BJ (cell line): ENCODE measurements around the gene FAN1. TPM values are rescaled to one million over a fixed set of nuclear protein-coding genes. Genes with fewer than 3 reads are reported as not detected.

Experiments
- CTCF ChIA-PET: fragments of 350-600 bp; formaldehyde crosslinking; extraction: SDS; loops from one replicate; lab custom pipeline; 2021; ENCODE audit warnings: antibody characterized with exemption, inconsistent platforms; lab: Yijun Ruan, JAX
- POLR2A ChIA-PET: fragments of 300-600 bp; sonication (Branson Sonifier 250); formaldehyde crosslinking; extraction: SDS; loops from one replicate; lab custom pipeline; 2021; ENCODE audit warnings: antibody characterized with exemption; lab: Charles Lee
- DNase-seq: peaks from one replicate; pipeline ENCODE4 v3.0.0-alpha.2; 2011; ENCODE audit warnings: low read depth
- H3K27me3 ChIP-seq: 2 replicates; pipeline ENCODE4 v1.6.0; 2011; ENCODE audit warnings: low read length; ENCODE audit not compliant: control insufficient read depth, insufficient read depth
- H3K36me3 ChIP-seq: 2 replicates; pipeline ENCODE4 v1.5.1; 2011; ENCODE audit warnings: low read length; ENCODE audit not compliant: control insufficient read depth, insufficient read depth
- H3K4me3 ChIP-seq: 2 replicates; pipeline ENCODE4 v1.5.1; 2011; ENCODE audit warnings: low read depth, mild to moderate bottlenecking, control low read depth, low read length
- polyA plus RNA-seq: library from polyadenylated mRNA; depleted of rRNA; stranded (reverse); fragments of >200 nt; gene quantifications from 2 replicates; pipeline ENCODE4 v1.2.3, GENCODE V29; 2011
- TF ChIP-seq, protein P1 (sequence below): IDR thresholded peaks from 2 replicates; pipeline ENCODE4 v1.5.1; 2011; ENCODE audit warnings: low read depth, mild to moderate bottlenecking, control low read depth, inconsistent platforms, low read length, moderate library complexity; ENCODE audit not compliant: insufficient read depth

Gene FAN1
- polyA plus RNA-seq, 1 experiment, result 5.8 TPM

DNA sequence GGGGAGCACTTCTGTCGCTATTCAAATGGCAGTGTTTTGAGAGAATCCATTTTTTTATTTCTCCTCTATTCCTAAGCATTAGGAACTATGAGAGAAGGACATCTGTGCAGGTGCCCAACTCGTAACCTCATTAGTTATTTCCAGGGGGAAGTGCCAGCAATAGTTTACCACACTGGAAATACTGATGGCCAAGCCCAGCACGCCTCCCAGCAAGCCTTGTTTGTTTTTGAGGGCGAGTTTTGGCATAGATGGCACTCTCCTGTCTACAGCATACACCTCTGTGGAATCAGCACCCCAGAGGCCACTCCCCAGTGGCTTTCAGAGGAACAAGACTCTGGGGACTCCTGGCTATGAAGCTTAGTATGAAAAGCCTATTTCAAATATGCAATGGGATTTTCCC lies 36.6 kb downstream of the FAN1 start:
- no peaks in the 10 kb centered on the region for H3K27me3 ChIP-seq
- peaks cover 21% of the 10 kb centered on the region for H3K36me3 ChIP-seq
- DNase-seq, result no peak
- TF ChIP-seq, protein P1, sequence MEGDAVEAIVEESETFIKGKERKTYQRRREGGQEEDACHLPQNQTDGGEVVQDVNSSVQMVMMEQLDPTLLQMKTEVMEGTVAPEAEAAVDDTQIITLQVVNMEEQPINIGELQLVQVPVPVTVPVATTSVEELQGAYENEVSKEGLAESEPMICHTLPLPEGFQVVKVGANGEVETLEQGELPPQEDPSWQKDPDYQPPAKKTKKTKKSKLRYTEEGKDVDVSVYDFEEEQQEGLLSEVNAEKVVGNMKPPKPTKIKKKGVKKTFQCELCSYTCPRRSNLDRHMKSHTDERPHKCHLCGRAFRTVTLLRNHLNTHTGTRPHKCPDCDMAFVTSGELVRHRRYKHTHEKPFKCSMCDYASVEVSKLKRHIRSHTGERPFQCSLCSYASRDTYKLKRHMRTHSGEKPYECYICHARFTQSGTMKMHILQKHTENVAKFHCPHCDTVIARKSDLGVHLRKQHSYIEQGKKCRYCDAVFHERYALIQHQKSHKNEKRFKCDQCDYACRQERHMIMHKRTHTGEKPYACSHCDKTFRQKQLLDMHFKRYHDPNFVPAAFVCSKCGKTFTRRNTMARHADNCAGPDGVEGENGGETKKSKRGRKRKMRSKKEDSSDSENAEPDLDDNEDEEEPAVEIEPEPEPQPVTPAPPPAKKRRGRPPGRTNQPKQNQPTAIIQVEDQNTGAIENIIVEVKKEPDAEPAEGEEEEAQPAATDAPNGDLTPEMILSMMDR, result no peak
- ChIA-PET CTCF (no interaction called here), POLR2A (no interaction called here)
- no peak overlapping the region for H3K4me3 ChIP-seq

DNA sequence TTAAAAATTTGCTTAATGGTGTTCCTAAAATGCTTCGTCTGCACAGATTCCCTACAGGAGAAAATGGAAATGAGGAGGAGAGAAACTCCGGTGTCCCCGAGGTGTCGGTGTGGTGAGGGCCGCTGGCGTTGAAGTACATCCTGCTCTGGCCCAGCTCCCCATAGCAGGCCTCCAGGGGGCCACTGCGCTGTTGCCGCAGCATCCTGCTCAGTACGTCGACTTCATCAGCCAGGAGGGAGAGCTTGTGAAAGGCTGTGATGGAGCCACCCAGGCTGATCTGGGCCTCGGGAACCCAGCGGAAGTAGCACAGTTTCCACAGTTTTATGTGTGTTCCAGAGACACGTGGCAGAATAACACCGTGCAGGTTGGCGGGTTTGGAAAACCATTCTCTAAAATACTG lies 37.8 kb downstream of the FAN1 start:
- CTCF ChIA-PET, result no interaction called here
- POLR2A ChIA-PET, result no interaction called here

DNA sequence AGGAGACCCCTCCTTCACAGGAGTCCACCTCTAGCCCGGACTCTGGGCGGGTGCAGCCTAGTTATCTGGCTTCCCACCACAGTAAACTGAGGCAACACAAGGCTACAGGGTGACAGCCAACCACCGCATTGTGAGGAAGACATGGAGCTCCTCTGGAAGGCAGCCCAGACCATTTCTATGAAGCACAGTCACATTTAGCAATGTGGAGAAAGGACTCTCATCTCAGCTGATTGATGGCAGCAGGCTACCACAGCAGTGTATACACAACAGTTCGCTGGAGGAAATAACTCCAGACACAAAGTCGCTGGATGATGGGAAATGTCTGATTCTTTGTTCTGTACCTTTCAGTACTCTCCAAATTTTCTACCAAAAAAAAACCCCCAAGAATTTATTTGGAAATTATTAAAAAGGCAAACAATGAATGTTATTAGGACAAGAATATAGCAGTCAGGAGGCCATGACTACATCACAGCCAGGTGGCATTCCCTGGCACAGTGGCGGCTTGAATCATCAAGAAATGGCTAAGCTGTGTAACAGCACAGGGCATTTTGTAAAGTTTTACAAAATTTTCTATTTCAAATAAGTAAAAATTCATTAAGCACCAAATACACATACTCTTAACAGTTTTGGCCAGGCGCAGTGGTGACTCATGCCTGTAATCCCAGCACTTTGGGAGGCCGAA lies 40.1 kb downstream of the FAN1 start:
- H3K36me3 ChIP-seq, result peaks cover 28% of the 10 kb centered on the region
- POLR2A ChIA-PET, result no interaction called here
- CTCF ChIA-PET, result interaction anchor here (0.6 to 0.9 kb wide), 2 partner anchors 10 to 208 kb away, joined by 3 to 4 read pairs; no protein-coding TSS in a partner anchor
- TF ChIP-seq, protein P1, result no peak
- no peaks in the 10 kb centered on the region for H3K27me3 ChIP-seq
- no peak for DNase-seq
- no peak overlapping the region for H3K4me3 ChIP-seq

More for the DNA sequence above, 37.8 kb downstream of the FAN1 start:
- Histone ChIP-seq H3K27me3 (no peaks in the 10 kb centered on the region), H3K36me3 (peaks cover 21% of the 10 kb centered on the region), H3K4me3 (no peak overlapping the region)
- TF ChIP-seq, protein P1, result no peak
- no peak for DNase-seq

DNA sequence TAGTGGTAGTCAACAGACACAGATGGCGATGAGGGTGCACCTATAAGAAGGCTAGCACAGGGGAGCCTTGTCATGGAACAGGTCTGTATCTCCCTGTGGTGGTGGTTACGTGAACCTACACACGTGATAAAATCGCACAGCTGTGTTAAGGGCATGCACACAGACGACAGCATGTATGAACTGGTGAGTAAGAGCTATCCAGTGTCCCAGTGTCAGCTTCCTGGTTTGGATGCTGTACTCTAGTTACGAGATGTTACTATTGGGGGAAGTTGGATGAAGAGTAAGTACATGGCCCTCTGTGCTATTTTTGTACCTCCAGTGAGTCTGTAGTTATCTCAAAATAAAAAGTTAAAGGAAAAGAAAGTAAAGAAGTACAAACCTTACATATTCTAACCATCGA lies 49.5 kb downstream of the FAN1 start:
- H3K4me3 ChIP-seq, result no peak overlapping the region
- DNase-seq, result no peak
- ChIA-PET POLR2A (no interaction called here), CTCF (interaction anchor here (0.6 to 3.2 kb wide), 3 partner anchors 9 to 176 kb away, joined by 3 to 12 read pairs (median 3); no protein-coding TSS in a partner anchor)
- peaks cover 24% of the 10 kb centered on the region for H3K36me3 ChIP-seq
- H3K27me3 ChIP-seq, result no peaks in the 10 kb centered on the region
- TF ChIP-seq, protein P1, result no peak

DNA sequence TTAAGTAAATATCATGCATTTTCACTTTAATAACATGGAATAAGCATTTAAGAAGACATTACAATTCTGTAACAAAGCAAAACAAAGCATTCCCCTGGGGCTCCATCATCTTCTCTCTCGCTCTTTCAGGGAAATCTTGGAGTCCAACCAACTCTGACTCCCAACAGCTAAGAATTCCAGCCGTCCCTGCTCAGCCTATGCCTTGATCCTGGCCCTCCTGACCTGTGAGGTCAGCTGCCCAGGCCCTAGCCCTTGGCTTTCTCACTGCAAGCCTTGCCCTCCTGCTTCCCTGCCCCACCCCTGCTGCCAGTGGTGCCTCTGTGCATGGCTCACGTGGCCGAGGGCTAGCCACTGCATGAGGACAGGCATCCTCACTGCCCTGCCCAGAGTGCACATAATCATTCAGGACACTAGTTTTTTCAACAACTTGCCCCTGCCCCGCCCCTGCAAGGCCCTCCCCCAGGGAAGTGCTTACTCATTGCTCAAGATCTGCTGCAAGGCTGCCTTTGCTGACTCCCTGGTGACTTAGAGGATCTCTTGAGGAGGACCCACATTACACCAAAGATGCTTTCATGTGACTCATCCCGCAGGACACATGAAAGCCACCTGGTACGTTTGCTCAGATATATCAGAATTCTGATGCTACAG lies 50.1 kb downstream of the FAN1 start:
- no peak overlapping the region for H3K4me3 ChIP-seq
- H3K27me3 ChIP-seq, result no peaks in the 10 kb centered on the region
- peak; percentile 73 for DNase-seq
- ChIA-PET CTCF (interaction anchor here (0.6 to 3.2 kb wide), 3 partner anchors 10 to 175 kb away, joined by 3 to 12 read pairs (median 3); no protein-coding TSS in a partner anchor), POLR2A (no interaction called here)
- H3K36me3 ChIP-seq, result peaks cover 23% of the 10 kb centered on the region
- TF ChIP-seq, protein P1, result no peak
